Left lobe of liver (tissue), 2 donors: ENCODE measurements around the gene TRPM7. TPM values are rescaled to one million over a fixed set of nuclear protein-coding genes. Genes with fewer than 3 reads are reported as not detected.
A peak's percentile ranks its signal among the peaks of the same experiment; 100 is the strongest.
"Not testable (repeated sequence)": the region's sequence is repeated elsewhere in the genome, so short reads cannot be mapped to it uniquely, and the experiment has no call there.

Experiments
- ATAC-seq: fragments of 200-7000 bp; cut with Tn5 transposase; one replicate; pipeline ENCODE4 v1.9.1; 2020; ENCODE audit warnings: mild to moderate bottlenecking, moderate library complexity
- DNase-seq: peaks from one replicate; pipeline ENCODE4 v3.0.0-alpha.2; 2020; ENCODE audit warnings: low spot score
- total RNA-seq: library from RNA; stranded (reverse); gene quantifications from one replicate; pipeline ENCODE4 v1.2.1, GENCODE V29; 2021
- donor health status: DM: no; HTN: no; CAD: no; lungs with moderate emphysema.
- donor health status: DM: no; HTN: yes; CAD: no.

Gene TRPM7
- total RNA-seq, 1 donor from 2014 or later, result 21.6 TPM

DNA sequence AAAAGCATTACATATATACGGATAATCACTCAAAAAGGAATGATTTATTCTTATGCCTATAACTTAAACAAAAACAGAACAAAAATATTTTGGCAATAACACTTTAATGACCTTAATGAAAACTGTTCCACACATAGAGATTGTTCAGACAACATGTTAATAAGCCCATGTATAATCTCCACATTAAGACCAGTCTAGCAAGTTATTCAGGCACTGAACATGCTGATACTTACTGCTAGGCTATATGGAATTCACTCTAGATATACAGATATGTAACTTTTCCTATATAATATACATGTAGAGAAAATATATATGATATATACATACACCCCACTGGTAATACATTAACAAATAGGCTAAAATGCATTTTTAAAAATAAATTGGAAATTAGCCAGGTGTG, 96.3 kb downstream of the TRPM7 start:
- DNase-seq (no peak), ATAC-seq (no peak)

DNA sequence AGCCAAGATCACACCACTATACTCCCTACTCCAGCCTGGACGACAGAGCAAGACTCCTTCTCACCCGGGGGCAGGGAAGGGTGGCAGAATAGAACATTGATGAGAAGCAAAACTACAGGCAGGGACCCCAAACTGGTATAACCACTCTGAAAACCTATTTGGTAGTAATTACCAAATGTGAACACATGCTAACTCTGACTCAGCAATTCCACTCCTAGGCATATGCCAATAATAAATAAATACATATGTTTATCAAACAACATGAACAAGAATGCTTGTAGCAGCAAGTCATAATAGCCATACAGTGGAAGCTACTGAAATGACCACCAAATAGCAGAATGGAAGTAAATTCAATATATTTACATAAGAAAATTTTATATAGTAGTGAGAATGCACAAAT, 109.1 kb downstream of the TRPM7 start:
- DNase-seq (no peak), ATAC-seq (no peak)

DNA sequence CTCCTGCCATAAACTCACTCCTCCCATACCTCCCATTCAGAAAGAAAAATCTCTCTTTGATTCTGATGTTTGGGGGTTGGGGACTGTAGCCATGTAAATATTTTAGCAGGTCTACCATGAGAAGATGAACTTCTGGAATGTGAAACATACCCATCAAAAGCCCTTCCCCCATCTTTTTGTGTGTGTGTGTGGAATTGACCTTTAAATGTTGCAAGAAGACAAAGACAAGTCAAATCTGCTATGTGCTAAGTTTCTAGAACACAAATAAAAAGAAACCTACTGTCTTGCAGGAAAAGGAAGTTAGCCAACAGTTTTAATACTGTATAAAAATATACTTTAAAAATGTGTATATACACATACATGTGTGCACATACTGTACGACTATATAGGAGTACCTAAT, 110.4 kb downstream of the TRPM7 start:
- ATAC-seq (peak; percentile 17), DNase-seq (no peak)

DNA sequence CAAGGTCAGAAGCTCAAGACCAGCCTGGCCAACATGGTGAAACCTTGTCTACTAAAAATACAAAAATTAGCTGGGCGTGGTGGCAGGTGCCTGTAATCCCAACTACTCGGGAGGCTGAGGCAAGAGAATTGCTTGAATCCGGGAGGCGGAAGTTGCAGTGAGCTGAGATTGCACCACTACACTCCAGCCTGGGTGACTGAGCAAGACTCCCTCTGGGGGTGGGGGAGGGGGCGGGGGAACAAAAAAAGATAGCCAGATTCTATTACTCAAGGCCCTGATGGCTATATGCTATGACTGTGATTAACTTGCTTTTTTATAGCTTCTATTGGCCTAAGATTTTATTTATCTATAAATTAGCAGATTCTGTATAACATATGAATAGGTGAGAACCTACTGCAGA, 112.8 kb downstream of the TRPM7 start:
- ATAC-seq, result not testable (repeated sequence)

DNA sequence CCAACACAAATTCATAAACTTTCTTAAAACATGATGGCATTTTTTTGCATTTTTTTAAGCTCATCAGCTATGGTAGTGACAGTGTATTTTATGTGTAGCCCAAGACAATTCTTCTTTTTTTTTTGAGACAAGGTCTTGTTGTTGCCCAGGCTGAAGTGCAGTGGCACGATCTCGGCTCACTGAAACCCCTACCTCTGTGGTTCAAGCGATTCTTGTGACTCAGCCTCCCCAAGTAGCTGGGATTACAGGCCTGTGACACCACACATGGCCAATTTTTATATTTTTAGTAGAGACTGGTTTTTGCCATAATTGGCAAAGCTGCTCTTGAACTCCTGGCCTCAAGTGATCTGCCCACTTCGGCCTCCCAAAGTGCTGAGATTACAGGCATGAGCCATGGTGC, 122.8 kb downstream of the TRPM7 start:
- ATAC-seq (no peak), DNase-seq (no peak)

More for the DNA sequence above, 112.8 kb downstream of the TRPM7 start:
- DNase-seq, result not testable (repeated sequence)

DNA sequence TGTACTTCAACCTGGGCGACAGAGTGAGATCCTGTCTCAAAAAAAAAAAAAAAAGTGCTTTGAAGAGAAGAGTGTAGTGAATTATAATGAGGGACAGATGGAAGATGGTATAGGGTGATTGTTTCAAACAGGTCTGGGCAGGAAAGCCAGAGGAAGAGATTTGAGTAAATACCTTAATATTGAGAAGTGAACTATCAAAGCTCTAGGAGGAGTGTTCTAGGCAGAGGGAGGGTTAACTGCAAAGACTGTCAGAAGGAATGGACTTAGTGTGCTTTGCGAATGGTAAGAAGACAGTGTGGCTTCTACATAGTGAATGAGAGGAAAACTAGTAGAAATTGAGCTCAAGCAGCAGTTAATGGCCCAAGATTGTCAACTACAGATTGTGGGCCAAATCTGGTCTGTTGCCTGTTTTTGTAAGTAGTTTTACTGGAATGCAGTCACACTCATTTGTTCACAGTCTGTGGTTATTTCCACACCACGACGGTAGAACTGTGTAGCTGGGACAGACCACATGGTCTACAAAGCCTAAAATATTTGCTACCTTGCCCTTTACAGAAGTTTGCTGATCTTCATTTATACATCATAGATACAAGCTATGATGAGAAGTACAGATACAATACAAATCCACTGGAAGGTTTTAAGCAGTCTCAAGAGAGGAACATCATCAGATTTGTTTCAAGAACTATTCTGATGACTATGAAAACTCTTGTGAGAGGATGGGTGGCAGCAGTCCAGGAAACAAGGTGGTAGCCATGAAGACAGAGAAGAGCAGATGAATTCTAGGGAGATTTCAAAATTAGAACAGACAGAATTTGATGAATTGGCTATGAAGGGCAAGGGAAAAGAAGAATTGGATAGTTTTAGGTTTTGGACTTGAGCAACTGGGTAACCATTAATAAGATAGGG, 123.6 kb downstream of the TRPM7 start:
- no peak for ATAC-seq

DNA sequence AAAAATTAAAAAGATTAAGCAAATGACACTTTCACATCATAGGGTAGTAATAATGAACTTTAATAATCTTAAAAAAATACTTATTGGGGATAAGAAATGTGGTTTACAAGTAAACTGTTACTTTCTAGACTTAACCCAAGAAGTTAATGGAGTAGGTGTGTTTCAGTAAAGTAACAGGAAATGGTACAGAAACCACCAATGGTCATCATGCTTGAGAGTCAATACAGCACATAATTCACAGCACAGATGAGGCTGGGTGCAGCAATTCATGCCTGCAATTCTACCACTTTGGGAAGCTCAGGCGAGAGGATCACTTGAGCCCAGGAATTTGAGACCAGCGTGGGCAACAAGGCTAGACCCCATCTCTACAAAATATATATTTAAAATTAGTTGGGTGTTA, 128.6 kb downstream of the TRPM7 start:
- ATAC-seq (no peak), DNase-seq (no peak)

More for the DNA sequence above, 123.6 kb downstream of the TRPM7 start:
- no peak for DNase-seq

DNA sequence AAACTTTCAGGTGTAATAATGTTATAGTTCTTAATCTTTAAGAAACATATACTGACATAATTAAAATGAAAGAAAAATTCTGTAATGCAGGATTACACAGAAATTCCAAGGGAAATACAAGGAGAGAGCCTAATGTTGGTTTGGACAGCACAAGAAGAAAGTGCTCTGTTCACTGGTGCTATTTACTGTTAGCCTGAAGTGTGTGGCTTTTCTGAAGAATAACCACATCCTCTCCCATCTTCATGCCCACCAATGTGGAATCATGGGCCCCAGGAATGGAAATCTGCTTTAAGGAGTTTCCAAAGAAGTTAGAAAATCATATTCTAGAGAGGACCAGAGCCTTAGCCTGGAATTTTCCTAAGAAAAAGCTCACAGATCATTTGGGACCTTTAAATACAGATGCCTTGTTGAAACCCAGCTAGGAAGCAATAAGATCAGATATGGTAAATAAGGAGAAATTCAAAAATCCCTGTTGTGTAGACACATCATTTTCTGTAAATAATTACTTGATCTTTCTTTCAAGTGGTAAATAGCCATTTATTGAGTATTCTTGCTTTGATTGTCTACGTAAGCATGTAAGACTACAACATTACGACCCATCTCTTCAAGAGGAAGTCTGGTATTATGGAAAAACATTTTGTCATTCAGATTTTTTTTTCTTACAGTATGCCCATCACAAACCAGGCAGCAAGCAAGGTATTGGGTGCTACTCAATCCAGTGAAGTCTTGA, 129.8 kb downstream of the TRPM7 start:
- no peak for ATAC-seq
- DNase-seq, result no peak

DNA sequence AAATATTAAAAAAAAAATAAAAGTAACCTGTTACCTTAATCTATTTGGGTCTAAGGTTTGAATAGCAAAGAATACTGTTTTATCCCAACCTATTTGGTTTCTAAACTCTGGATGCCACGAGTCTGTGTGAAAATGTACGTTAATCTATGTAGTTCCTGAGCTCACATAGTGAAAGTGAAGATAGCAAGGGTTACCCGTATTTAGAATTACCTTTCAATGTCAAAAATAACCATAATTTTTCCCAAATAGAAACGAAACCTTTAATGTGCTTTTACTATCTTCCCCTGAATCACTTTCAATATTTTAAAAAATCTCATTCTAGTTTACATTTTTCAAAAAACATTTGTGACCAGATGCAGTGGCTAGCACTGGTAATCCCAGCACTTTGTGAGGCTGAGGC, 134.4 kb downstream of the TRPM7 start:
- no peak for DNase-seq
- no peak for ATAC-seq

DNA sequence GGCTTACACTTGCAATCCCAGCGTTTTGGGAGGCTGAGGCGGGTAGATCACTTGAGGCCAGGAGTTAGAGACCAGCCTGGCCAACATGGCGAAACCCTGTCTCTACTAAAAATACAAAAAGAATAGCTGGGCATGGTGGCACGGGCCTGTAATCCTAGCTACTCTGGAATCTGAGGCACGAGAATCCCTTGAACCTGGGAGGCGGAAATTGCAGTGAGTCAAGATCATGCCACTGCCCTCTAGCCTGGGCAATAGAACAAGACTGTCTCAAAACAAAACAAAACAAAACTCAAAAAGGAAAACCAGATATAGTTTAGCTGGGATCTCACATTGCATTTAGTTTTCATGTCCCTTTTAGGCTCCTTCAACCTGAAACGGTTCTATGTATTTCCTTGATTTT, 137.3 kb downstream of the TRPM7 start:
- no peak for DNase-seq
- no peak for ATAC-seq

DNA sequence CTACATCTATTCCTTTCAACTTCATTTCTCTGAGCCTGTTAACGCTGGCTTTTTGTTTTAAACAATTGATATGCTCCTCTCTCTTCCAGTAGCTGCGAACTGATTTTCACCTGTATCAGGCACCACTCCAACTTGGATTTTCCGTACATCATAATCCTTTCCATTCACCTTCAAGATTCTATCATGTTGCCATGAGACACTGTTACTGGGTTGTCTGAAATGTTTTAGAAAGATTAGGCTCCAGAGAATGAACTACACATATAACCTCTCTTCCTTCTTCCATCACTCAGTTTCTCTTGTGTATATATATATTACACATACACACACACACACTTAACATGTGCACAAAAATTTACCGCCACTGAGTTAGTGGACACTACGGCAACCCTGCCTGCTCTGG, 140.0 kb downstream of the TRPM7 start, which contains the start of gene USP50:
Gene USP50, minus strand, starts transcription at position 101 of the 400 bp plus-strand sequence. CDS start 141 bp downstream, outside the sequence.
- no peak for DNase-seq
- ATAC-seq, result no peak

DNA sequence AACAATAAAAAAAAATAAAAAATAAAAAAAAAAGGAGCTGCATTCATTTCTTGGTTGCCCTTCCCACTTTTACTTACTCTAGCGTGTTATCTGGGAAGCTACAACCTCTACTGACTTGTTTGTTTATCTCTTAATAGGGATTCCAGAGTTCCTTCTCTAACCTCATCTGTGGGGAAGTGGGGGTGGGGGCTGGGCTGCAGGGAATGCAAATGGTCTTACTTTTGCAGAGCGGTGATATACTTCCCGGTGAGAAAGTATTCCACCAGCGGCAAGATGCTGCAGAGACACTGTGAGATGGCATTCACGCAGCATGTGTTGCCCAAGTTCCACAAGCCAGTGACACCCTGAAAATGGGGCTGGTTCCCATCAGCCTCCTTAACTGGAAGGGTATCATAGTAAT, 142.2 kb downstream of the TRPM7 start:
- ATAC-seq, result no peak
- DNase-seq, result no peak

DNA sequence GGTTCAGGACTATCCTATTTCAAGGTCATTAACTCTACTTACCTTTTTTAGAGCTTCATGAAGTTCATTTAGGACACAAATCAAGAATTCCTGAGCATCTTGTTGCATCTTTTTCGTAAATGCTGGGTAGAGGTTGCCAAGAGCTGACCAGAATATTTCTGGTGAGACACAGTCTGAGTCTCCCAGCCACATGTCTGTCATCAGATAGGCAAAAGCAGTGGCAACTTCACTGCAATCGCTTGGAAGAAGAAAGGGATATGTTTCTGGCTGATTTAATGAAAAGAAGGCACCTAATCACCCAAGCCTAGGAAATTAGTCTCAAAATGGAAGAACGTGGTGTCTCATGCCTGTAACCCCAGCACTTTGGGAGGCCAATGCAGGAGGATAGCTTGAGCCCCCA, 143.0 kb downstream of the TRPM7 start:
- ATAC-seq (no peak), DNase-seq (no peak)

DNA sequence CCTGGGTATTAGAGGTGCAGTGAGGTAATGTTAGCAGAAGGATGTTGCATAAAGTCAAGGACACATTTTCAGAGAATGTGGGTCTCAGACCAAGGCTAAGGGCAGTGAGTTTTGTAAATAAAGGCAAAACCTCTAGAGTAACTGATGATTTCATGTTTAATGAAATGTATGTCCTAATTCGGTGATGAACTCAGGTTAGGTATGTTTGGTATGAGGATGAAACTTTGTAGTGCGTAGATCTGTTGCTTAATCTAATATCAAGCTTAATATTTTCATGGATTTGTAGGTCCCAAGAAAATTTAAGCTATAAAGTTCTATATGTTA, 143.7 kb downstream of the TRPM7 start:
- no peak for ATAC-seq
- no peak for DNase-seq

DNA sequence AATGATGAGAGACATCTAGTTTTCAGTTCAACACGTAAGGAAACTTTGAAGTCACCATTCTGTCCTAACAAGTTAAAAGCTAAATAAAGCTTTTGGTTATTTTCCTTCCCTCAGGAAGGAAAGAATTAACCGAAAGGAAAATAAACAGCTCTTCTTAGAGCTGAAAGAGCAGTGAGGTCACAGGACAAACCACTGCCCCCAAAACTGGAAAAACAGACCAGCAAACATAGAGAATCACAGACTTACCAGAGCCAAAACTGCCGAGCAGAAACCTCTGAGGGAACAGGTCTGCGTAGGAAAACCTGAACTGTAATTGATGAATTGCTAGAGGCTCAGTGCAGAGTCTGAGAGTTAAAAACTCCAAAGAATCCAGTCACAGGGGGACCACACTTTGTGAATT, 154.8 kb downstream of the TRPM7 start:
- ATAC-seq, result no peak

DNA sequence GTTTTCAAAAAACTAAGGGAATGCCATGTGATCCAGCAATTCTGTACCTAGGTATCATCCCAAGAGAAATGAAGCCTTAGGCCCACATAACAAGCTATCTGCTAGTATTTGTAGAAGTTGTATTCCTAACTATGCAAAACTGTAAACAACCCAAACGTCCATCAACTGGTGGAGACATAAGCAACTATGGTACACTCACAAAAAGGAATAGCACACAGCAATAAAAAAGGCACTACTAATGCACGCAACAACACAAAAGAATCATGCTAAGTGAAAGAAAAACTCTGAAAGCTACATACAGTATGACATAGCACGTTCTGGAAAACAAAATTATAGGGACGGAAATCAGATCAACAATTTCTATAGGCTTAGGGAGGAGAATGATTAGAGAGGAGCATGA, 155.4 kb downstream of the TRPM7 start:
- ATAC-seq (no peak), DNase-seq (no peak)

More for the DNA sequence above, 154.8 kb downstream of the TRPM7 start:
- no peak for DNase-seq

DNA sequence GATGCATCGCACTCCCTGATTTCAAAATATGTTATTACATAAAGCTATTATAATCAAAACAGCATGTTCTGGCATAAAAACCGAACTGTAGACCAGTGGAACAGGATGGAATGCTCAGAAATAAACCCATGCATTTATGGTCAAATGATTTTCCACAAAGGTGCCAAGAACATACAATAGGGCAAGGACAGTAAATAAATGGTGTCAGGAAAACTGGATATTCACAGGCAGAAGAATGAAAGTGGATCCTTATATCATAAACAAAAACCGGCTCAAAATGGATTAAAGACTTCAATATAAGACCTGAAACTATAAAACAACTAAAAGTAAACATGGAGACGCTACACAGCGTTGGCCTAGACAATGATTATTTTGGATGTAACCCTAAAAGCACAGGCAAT, 162.7 kb downstream of the TRPM7 start:
- no peak for DNase-seq
- ATAC-seq, result no peak

DNA sequence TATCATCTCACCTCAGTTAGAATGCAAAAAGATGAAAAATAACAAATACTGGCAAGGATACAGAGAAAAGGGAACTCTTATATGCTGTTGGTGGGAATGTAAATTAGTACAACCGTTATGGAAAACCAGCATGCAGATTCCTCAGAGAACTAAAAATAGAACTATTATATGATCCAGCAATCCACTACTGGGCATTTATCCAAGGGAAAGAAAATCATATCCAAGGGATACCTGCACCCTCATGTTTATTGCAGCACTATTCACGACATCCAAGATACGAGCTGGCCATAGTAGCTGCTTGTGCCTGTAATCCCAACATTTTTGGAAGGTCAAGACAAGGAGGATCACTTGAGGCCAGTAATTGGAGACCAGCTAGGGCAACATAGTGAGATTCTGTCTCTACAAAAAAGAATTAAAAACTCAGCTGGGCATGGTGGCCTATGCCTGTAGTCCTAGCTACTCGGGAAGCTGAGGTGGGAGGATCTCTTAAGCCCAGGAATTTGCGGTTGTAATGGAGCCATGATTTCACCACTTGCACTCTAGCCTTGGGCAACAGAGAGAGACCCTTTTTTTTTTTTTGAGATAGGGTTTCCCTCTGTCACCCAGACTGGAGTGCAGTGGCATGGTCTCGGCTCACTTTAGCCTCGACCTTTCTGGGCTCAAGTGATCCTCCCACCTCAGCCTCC, 166.7 kb downstream of the TRPM7 start:
- ATAC-seq (no peak), DNase-seq (no peak)

DNA sequence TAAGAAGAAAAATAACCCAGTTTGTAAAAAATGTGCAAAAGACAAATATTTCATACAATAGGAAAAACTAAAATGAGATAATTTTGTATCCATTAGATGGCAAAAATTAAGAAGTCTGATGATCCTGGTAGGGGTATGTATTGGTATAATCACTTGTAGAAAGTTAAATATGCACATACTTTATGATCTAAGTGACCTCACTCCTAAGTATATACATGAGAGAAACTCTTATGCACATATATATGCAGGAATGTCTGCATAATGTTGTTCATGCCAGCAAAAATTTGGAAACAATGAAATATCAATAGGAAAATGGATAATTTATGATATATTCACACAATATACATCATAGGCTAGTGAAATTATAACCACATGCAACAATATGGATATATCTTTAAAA, 173.6 kb downstream of the TRPM7 start:
- DNase-seq, result no peak
- no peak for ATAC-seq
